Vagina (tissue), 2 donors: ENCODE data around the gene CRYGB. TPM values are rescaled to one million over a fixed set of nuclear protein-coding genes. Genes with fewer than 3 reads are reported as not detected.
"Not testable (repeated sequence)": the region's sequence is repeated elsewhere in the genome, so short reads cannot be mapped to it uniquely, and the experiment has no call there.

ENCODE experiments used
- DNase-seq, 2 donors: peaks; one replicate each; pipeline ENCODE4 v3.0.0-alpha.2; 2017; ENCODE audit errors: extremely low spot score in 2 of 2
- H3K27ac ChIP-seq: fragments of 200-600 bp; sonication (generic); one replicate; pipeline ENCODE4 v1.5.1; 2019
- H3K27me3 ChIP-seq: fragments of 200-600 bp; sonication (generic); one replicate; pipeline ENCODE4 v1.5.1; 2019
- H3K36me3 ChIP-seq, 2 donors: fragments of 200-600 bp; sonication (generic); one replicate each; pipeline ENCODE4 v1.5.1; 2017 to 2019
- H3K4me1 ChIP-seq: fragments of 200-600 bp; sonication (generic); one replicate; pipeline ENCODE4 v1.5.1; 2019
- H3K4me3 ChIP-seq, 2 donors: fragments of 200-600 bp; sonication (generic); 1 replicate in 1 of 2; 2 replicates in 1 of 2; pipeline ENCODE4 v1.5.1; 2016 to 2019
- H3K9me3 ChIP-seq: fragments of 200-600 bp; sonication (generic); one replicate; pipeline ENCODE4 v1.5.1; 2019
- POLR2A ChIP-seq, 2 donors: fragments of 450-650 bp; IDR thresholded peaks; one replicate each; pipeline ENCODE4 v1.6.1; 2017; ENCODE audit warnings: antibody characterized with exemption in 2 of 2, mild to moderate bottlenecking in 2 of 2, moderate library complexity in 2 of 2
- POLR2AphosphoS5 ChIP-seq, 2 donors: sonication (generic); formaldehyde crosslinking; IDR thresholded peaks; one replicate each; pipeline ENCODE4 v1.9.0; 2017; ENCODE audit warnings: antibody characterized with exemption in 2 of 2, mild to moderate bottlenecking in 2 of 2, low read depth in 1 of 2; ENCODE audit not compliant: insufficient read depth in 1 of 2
- intact Hi-C: fragments of 100-400 bp; cut with DNase I; formaldehyde crosslinking; loops from one replicate; pipeline ENCODE4 v1.15.1; 2023
- total RNA-seq: library from RNA; depleted of rRNA; stranded (reverse); fragments of >200 nt; gene quantifications from one replicate; pipeline ENCODE4 v1.2.3, GENCODE V29; 2016
- TF ChIP-seq, protein P1 (sequence below), 3 experiments: fragments of 450-650 bp in 2 of 3; fragments of 200-600 bp in 1 of 3; sonication (generic) in 1 of 3; IDR thresholded peaks; one replicate each; pipeline ENCODE4 v1.5.1; 2017 to 2019; ENCODE audit warnings: antibody characterized with exemption in 3 of 3, mild to moderate bottlenecking in 2 of 3, moderate library complexity in 2 of 3

CRYGB gene
- total RNA-seq, 1 donor from 2014 or later: not detected

DNA sequence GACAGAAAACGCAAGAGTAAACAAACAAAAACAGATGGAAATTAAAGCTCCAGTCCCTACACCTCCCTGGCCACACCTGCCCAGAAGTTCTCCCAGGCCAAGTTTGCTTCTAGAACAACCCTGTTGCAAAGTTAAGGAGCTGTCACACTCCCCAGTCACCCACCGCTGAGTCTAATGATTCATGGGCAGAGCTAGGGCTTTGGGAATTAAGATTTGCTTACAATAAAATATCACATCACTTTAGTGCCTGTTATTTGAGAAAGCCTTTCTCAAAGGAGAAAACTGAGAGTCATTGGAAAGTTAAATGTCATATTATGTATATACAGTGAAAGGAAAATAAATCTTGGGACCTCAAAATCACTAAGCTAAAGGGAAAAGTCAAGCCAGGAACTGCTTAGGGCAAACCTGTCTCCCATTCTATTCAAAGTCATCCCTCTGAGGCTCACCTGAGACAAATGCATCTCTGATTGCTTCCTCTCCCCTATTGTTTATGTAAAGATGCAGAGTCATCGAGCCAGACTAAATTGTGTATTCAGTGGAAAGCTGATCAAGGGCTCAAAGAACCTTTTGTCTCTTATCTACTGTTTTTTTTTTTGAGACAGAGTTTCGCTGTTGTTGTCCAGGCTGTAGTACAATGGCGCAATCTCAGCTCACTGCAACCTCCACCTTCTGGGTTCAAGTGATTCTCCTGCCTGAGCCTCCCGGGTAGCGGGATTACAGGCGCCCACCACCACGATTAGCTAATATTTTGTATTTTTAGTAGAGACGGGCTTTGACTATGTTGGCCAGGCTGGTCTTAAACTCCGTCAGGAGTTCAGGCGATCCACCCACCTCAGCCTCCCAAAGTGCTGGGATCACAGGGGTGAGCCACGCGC, 2.8 kb downstream of the CRYGB start:
- Histone ChIP-seq H3K36me3 (no peaks in the 10 kb centered on the region), H3K27me3 (no peaks in the 10 kb centered on the region), H3K4me3 (no peak overlapping the region), H3K4me1 (no peaks in the 10 kb centered on the region), H3K27ac (no peak overlapping the region), H3K9me3 (no peaks in the 10 kb centered on the region)
- no peak for DNase-seq
- intact Hi-C loops: no loop called here
- TF ChIP-seq, protein P1, sequence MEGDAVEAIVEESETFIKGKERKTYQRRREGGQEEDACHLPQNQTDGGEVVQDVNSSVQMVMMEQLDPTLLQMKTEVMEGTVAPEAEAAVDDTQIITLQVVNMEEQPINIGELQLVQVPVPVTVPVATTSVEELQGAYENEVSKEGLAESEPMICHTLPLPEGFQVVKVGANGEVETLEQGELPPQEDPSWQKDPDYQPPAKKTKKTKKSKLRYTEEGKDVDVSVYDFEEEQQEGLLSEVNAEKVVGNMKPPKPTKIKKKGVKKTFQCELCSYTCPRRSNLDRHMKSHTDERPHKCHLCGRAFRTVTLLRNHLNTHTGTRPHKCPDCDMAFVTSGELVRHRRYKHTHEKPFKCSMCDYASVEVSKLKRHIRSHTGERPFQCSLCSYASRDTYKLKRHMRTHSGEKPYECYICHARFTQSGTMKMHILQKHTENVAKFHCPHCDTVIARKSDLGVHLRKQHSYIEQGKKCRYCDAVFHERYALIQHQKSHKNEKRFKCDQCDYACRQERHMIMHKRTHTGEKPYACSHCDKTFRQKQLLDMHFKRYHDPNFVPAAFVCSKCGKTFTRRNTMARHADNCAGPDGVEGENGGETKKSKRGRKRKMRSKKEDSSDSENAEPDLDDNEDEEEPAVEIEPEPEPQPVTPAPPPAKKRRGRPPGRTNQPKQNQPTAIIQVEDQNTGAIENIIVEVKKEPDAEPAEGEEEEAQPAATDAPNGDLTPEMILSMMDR (IDR thresholded peaks at IDR 0.05): no peak

DNA sequence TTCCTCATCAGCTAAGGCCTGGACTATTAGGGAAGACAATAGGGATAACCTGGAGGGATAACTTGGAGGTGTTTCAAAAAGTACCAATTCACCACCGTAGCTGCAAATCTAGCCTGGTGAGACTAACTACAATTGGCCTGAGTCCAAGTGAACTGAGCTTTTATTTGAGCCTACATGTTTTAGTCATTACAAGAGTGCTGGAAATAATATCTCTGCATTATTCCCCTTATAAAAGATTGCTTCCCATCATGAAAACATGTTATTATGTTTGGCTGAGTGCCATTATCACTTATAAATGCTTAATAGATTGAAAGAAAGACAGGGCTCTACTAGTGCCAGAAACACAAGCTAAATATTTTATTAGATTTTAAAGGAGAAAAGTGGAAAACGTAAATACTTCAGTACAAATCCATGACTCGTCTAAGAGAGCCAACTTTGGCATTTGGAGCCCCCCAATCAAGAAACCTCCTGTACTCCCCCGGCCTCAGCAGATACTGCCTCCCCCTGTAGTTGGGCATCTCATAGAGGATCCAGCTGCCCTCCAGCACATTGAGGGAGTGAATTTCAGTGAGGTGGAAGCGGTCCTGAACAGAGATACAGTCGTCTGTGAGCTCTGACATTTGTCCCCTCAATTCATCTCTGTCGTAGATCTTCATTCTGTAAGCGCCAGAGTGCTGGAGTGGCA, 3.6 kb downstream of the CRYGB start:
- TF ChIP-seq, protein P1 (IDR thresholded peaks at IDR 0.05): no peak
- TF ChIP-seq POLR2AphosphoS5 (IDR thresholded peaks at IDR 0.05; ENCODE audit: insufficient read depth in 1 of 2, low read depth in 1 of 2): no peak
- TF ChIP-seq POLR2A (IDR thresholded peaks at IDR 0.05): no peak
- Histone ChIP-seq H3K36me3 (no peaks in the 10 kb centered on the region), H3K4me1 (no peaks in the 10 kb centered on the region), H3K27ac (no peak overlapping the region), H3K4me3 (no peak overlapping the region), H3K9me3 (no peaks in the 10 kb centered on the region), H3K27me3 (no peaks in the 10 kb centered on the region)
- intact Hi-C loops: no loop called here
- no peak for DNase-seq

DNA sequence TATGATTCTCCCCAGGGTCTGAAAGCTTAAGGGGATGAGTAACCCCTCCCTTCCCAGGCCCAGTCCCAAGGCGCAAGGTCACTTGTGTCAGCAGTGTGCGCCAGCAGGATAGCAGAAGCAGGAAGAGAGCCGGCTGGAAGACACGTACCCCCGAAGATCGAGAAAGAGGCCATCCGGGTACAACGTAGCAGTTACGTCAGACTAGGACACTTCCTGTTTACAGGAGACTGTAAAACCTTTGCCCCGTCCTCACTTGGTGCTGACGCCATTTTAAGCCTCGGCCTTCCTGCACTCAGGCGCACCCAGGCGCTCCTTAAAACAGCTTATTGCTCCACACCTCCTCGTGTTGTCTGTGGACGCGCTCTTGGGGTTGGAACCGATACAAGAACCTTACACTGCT, 6.5 kb downstream of the CRYGB start:
- Histone ChIP-seq H3K27ac (no peak overlapping the region), H3K36me3 (no peaks in the 10 kb centered on the region), H3K27me3 (no peaks in the 10 kb centered on the region), H3K4me3 (no peak overlapping the region), H3K9me3 (no peaks in the 10 kb centered on the region), H3K4me1 (no peaks in the 10 kb centered on the region)
- intact Hi-C loops: no loop called here
- TF ChIP-seq POLR2A (IDR thresholded peaks at IDR 0.05) (no peak), POLR2AphosphoS5 (IDR thresholded peaks at IDR 0.05; ENCODE audit: insufficient read depth in 1 of 2, low read depth in 1 of 2) (no peak)
- TF ChIP-seq, protein P1 (IDR thresholded peaks at IDR 0.05): no peak
- no peak for DNase-seq

DNA sequence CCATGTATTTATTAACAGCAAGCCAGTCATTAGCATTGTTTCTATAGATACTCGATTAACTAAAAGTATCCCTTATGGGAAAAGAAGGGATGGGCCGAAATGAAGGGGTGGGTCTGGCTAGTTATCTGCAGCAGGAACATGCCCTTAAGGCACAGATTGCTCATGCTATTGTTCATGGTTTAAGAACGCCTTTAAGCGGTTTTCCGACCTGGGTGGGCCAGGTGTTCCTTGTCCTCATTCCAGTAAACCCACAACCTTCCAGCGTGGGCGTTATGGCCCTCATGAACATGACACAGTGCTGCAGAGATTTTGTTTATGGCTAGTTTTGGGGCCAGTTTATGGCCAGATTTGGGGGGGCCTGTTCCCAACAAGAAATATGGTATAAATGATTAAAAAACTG, 7.6 kb downstream of the CRYGB start:
- peak in 1 of 2 donors; percentile 18 for DNase-seq
- H3K27ac ChIP-seq, intact Hi-C loops, H3K36me3 ChIP-seq, H3K27me3 ChIP-seq, H3K4me3 ChIP-seq, H3K4me1 ChIP-seq, H3K9me3 ChIP-seq: not testable (repeated sequence)

DNA sequence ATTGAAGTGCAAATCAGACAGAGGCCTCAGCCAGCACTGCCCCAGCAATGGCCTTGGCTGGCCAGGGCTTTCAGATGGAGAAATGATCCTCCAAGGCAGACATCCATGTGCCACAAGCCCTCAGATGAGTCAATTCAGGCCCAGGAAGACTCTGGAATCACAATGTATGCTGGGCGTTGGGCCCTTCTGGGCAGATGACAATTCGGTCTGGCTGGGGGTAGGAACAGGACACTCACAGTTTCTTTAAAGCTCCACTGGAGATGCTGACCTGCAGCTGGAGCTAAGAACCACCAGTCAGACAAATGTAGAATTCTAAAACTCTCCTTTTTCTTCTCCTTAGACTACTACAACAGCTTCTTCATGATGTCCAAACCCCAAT, 9.3 kb downstream of the CRYGB start:
- Histone ChIP-seq H3K27me3 (no peaks in the 10 kb centered on the region), H3K9me3 (no peaks in the 10 kb centered on the region), H3K36me3 (no peaks in the 10 kb centered on the region), H3K4me1 (no peaks in the 10 kb centered on the region), H3K27ac (no peak overlapping the region), H3K4me3 (no peak overlapping the region)
- intact Hi-C loops: no loop called here
- peak in 1 of 2 donors; percentile 69 for DNase-seq
- TF ChIP-seq POLR2A (IDR thresholded peaks at IDR 0.05): no peak
- TF ChIP-seq POLR2AphosphoS5 (IDR thresholded peaks at IDR 0.05; ENCODE audit: insufficient read depth in 1 of 2, low read depth in 1 of 2): no peak
- TF ChIP-seq, protein P1 (IDR thresholded peaks at IDR 0.05): no peak
